ENCODE data around the gene PRCC. TPM values are rescaled to one million over a fixed set of nuclear protein-coding genes. Genes with fewer than 3 reads are reported as not detected.

Gene PRCC
- total RNA-seq, 1 experiment from 2014 or later = 125 TPM

- Histone ChIP-seq H3K4me3 (ENCODE audit: low read depth, low read length, poor library complexity, severe bottlenecking) (peak overlapping the region; percentile 36), H3K4me1 (ENCODE audit: insufficient read depth, low read length, poor library complexity, severe bottlenecking) (no peaks in the 10 kb centered on the region), H3K9me3 (ENCODE audit: low read depth, low read length, poor library complexity, severe bottlenecking) (no peaks in the 10 kb centered on the region), H3K27ac (ENCODE audit: low read depth, low read length, poor library complexity, severe bottlenecking) (no peak overlapping the region), H3K27me3 (replicated peaks; ENCODE audit: insufficient read depth, low read depth, low read length, poor library complexity) (no peaks in the 10 kb centered on the region), H3K36me3 (ENCODE audit: insufficient read depth, low read length, poor library complexity, severe bottlenecking) (no peaks in the 10 kb centered on the region)
- intact Hi-C loops (cut with micrococcal nuclease; ENCODE audit: unreplicated experiment) = no loop called here
- POLR2A ChIA-PET (ENCODE audit: low non-redundant PET) = no interaction called here
- peak; percentile 30 for DNase-seq (ENCODE audit: low spot score)
- BruUV-seq (replicated peaks) = no TSS peak
- no peak for TF ChIP-seq CTCF (conservative IDR thresholded peaks at IDR 0.05; ENCODE audit: low read depth, low read length)
- no peak for TF ChIP-seq EZH2 (IDR thresholded peaks at IDR 0.05; ENCODE audit: borderline replicate concordance, low read depth, low read length, poor library complexity, severe bottlenecking)
- CTCF ChIA-PET = no interaction called here
These were observed 78.0 kb downstream of the PRCC start for GRCh38 chr1:156845055-156845952.

- no peaks in the 10 kb centered on the region for H3K27me3 ChIP-seq (replicated peaks; ENCODE audit: insufficient read depth, low read depth, low read length, poor library complexity)
- BruUV-seq (replicated peaks) = no TSS peak
- H3K4me1 ChIP-seq (ENCODE audit: insufficient read depth, low read length, poor library complexity, severe bottlenecking) = no peaks in the 10 kb centered on the region
- H3K36me3 ChIP-seq (ENCODE audit: insufficient read depth, low read length, poor library complexity, severe bottlenecking) = no peaks in the 10 kb centered on the region
- H3K9me3 ChIP-seq (ENCODE audit: low read depth, low read length, poor library complexity, severe bottlenecking) = no peaks in the 10 kb centered on the region
- DNase-seq (ENCODE audit: low spot score) = no peak
- no peak overlapping the region for H3K4me3 ChIP-seq (ENCODE audit: low read depth, low read length, poor library complexity, severe bottlenecking)
- POLR2A ChIA-PET (ENCODE audit: low non-redundant PET) = no interaction called here
- TF ChIP-seq CTCF (conservative IDR thresholded peaks at IDR 0.05; ENCODE audit: low read depth, low read length) (no peak), EZH2 (IDR thresholded peaks at IDR 0.05; ENCODE audit: borderline replicate concordance, low read depth, low read length, poor library complexity, severe bottlenecking) (no peak)
- CTCF ChIA-PET = no interaction called here
- no peak overlapping the region for H3K27ac ChIP-seq (ENCODE audit: low read depth, low read length, poor library complexity, severe bottlenecking)
- intact Hi-C loops (cut with micrococcal nuclease; ENCODE audit: unreplicated experiment) = no loop called here
These were observed 78.7 kb downstream of the PRCC start for GRCh38 chr1:156845953-156846545.

GRCh38 chr1:156846643-156847042 is 79.3 kb downstream of the PRCC start:
- TF ChIP-seq EZH2 (IDR thresholded peaks at IDR 0.05; ENCODE audit: borderline replicate concordance, low read depth, low read length, poor library complexity, severe bottlenecking) = no peak
- TF ChIP-seq CTCF (conservative IDR thresholded peaks at IDR 0.05; ENCODE audit: low read depth, low read length) = no peak
- BruUV-seq (replicated peaks) = no TSS peak
- Histone ChIP-seq H3K27me3 (replicated peaks; ENCODE audit: insufficient read depth, low read depth, low read length, poor library complexity) (no peaks in the 10 kb centered on the region), H3K36me3 (ENCODE audit: insufficient read depth, low read length, poor library complexity, severe bottlenecking) (no peaks in the 10 kb centered on the region), H3K4me1 (ENCODE audit: insufficient read depth, low read length, poor library complexity, severe bottlenecking) (no peaks in the 10 kb centered on the region), H3K4me3 (ENCODE audit: low read depth, low read length, poor library complexity, severe bottlenecking) (no peak overlapping the region), H3K27ac (ENCODE audit: low read depth, low read length, poor library complexity, severe bottlenecking) (no peak overlapping the region), H3K9me3 (ENCODE audit: low read depth, low read length, poor library complexity, severe bottlenecking) (no peaks in the 10 kb centered on the region)
- no peak for DNase-seq (ENCODE audit: low spot score)
- intact Hi-C loops (cut with micrococcal nuclease; ENCODE audit: unreplicated experiment) = no loop called here
- CTCF ChIA-PET = interaction anchor here (0.6 kb wide), 1 partner anchor 45 kb away, joined by 3 read pairs; no protein-coding TSS in a partner anchor
- POLR2A ChIA-PET (ENCODE audit: low non-redundant PET) = no interaction called here
